GM23338 (cell line): Measurements from ENCODE around the gene RYR3.

Experiments used
- EZH2 ChIP-seq: fragments of 200-600 bp; sonication (generic); IDR thresholded peaks from one replicate; pipeline ENCODE4 v1.8.0; 2017; ENCODE audit warnings: antibody characterized with exemption, mild to moderate bottlenecking, low read depth; ENCODE audit not compliant: unreplicated experiment
- POLR2AphosphoS5 ChIP-seq: IDR thresholded peaks from 2 replicates; pipeline ENCODE4 v1.6.1; 2016; ENCODE audit warnings: antibody characterized with exemption, low read depth
- TF ChIP-seq, protein P1 (sequence below), 2 experiments: fragments of 200-600 bp in 1 of 2; sonication (generic) in 1 of 2; conservative IDR thresholded peaks; 2 replicates each; pipeline versions ENCODE4 v1.5.1 to v1.6.1; 2016 to 2017; ENCODE audit warnings: antibody characterized with exemption in 2 of 2, low read depth in 2 of 2, mild to moderate bottlenecking in 2 of 2, moderate library complexity in 1 of 2
- TF ChIP-seq, protein P2 (sequence below): IDR thresholded peaks from one replicate; pipeline ENCODE4 v1.6.1; 2018; ENCODE audit warnings: antibody characterized with exemption; ENCODE audit not compliant: unreplicated experiment

DNA sequence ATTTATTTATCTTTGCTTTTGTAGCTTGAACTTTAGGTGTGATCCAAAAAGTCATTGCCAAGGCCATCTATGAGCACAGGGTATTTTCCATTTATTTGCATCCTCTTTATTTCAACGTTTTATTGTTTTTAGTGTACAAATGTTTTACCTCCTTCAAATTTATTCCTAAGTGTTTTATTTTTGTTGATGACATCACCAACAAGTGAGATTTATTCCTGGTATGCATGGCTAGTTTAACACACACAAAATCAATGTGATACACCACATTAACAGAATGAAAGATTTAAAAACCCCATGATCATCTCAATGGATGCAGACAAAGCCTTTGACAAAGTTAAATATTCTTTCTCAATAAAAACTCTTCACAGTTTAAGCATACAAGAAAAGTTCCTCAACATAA lies 591.3 kb downstream of the RYR3 start:
- TF ChIP-seq, protein P1, sequence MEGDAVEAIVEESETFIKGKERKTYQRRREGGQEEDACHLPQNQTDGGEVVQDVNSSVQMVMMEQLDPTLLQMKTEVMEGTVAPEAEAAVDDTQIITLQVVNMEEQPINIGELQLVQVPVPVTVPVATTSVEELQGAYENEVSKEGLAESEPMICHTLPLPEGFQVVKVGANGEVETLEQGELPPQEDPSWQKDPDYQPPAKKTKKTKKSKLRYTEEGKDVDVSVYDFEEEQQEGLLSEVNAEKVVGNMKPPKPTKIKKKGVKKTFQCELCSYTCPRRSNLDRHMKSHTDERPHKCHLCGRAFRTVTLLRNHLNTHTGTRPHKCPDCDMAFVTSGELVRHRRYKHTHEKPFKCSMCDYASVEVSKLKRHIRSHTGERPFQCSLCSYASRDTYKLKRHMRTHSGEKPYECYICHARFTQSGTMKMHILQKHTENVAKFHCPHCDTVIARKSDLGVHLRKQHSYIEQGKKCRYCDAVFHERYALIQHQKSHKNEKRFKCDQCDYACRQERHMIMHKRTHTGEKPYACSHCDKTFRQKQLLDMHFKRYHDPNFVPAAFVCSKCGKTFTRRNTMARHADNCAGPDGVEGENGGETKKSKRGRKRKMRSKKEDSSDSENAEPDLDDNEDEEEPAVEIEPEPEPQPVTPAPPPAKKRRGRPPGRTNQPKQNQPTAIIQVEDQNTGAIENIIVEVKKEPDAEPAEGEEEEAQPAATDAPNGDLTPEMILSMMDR (conservative IDR thresholded peaks at IDR 0.05; ENCODE audit: low read depth in 2 of 2), result no peak
- TF ChIP-seq, protein P2, sequence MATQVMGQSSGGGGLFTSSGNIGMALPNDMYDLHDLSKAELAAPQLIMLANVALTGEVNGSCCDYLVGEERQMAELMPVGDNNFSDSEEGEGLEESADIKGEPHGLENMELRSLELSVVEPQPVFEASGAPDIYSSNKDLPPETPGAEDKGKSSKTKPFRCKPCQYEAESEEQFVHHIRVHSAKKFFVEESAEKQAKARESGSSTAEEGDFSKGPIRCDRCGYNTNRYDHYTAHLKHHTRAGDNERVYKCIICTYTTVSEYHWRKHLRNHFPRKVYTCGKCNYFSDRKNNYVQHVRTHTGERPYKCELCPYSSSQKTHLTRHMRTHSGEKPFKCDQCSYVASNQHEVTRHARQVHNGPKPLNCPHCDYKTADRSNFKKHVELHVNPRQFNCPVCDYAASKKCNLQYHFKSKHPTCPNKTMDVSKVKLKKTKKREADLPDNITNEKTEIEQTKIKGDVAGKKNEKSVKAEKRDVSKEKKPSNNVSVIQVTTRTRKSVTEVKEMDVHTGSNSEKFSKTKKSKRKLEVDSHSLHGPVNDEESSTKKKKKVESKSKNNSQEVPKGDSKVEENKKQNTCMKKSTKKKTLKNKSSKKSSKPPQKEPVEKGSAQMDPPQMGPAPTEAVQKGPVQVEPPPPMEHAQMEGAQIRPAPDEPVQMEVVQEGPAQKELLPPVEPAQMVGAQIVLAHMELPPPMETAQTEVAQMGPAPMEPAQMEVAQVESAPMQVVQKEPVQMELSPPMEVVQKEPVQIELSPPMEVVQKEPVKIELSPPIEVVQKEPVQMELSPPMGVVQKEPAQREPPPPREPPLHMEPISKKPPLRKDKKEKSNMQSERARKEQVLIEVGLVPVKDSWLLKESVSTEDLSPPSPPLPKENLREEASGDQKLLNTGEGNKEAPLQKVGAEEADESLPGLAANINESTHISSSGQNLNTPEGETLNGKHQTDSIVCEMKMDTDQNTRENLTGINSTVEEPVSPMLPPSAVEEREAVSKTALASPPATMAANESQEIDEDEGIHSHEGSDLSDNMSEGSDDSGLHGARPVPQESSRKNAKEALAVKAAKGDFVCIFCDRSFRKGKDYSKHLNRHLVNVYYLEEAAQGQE, result no peak
- TF ChIP-seq POLR2AphosphoS5, result no peak
- no peak for TF ChIP-seq EZH2
